Fibroblast of villous mesenchyme (primary cell): ENCODE data around the gene STING1. TPM values are rescaled to one million over a fixed set of nuclear protein-coding genes. Genes with fewer than 3 reads are reported as not detected.

Experiments
- DNase-seq: peaks from one replicate; pipeline ENCODE4 v3.0.0-alpha.2; 2010; ENCODE audit warnings: low read depth
- H3K4me3 ChIP-seq: 2 replicates; pipeline ENCODE4 v1.5.1; 2011; ENCODE audit warnings: low read depth, mild to moderate bottlenecking, low read length
- CTCF ChIP-seq: IDR thresholded peaks from 2 replicates; pipeline ENCODE4 v1.5.1; 2012; ENCODE audit warnings: low read depth, mild to moderate bottlenecking, low read length; ENCODE audit not compliant: insufficient read depth
- total RNA-seq: library from RNA; depleted of rRNA; stranded (reverse); fragments of >200 nt; gene quantifications from 2 replicates; pipeline ENCODE4 v1.2.3, GENCODE V29; 2012

STING1 gene
- total RNA-seq, 1 donor = 25.9 TPM

GRCh38 chr5:139475865-139476617, 6.5 kb downstream of the STING1 start:
- no peak for DNase-seq
- no peak for TF ChIP-seq CTCF
- H3K4me3 ChIP-seq = no peak overlapping the region

- TF ChIP-seq CTCF = no peak
- no peak overlapping the region for H3K4me3 ChIP-seq
- peak; percentile 94 for DNase-seq
Measured at GRCh38 chr5:139474890-139475791, 7.4 kb downstream of the STING1 start.

GRCh38 chr5:139473565-139473964, 9.0 kb downstream of the STING1 start:
- no peak for TF ChIP-seq CTCF
- no peak overlapping the region for H3K4me3 ChIP-seq
- DNase-seq = no peak

- no peak for TF ChIP-seq CTCF
- DNase-seq = no peak
Measured at GRCh38 chr5:139473105-139473504, 9.5 kb downstream of the STING1 start.

GRCh38 chr5:139472386-139473030, 10.1 kb downstream of the STING1 start:
- H3K4me3 ChIP-seq = no peak overlapping the region
- DNase-seq = no peak
- no peak for TF ChIP-seq CTCF

More at GRCh38 chr5:139473105-139473504, 9.5 kb downstream of the STING1 start:
- H3K4me3 ChIP-seq = no peak overlapping the region

DNA sequence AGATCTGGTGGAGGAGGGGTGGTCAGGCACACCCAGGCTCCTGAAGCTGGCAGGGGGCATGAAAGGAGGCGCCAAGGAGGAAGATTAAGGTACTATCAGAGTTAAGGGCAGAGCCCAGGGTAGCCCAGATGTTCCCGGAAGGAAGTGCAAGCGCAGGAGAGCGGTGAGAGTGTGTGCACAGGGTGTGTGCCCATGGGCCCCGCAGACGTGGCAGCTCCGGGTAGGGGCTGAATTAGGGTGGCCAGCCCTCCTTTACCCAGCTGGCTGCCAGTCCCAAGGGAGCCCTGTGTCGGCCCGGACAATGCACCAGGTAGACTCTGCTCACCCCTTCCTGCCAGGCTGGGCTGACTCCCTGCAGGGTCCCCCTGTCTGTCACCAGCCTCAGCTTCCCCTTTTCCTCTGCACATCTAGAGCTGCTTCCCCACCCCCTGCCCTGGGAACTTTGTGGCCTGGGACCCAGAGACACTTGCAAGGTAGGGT, 11.7 kb downstream of the STING1 start, which contains the start of gene SMIM33:
Gene SMIM33 (plus strand): TSS at position 184 of the 480 bp plus-strand sequence. CDS start 118 bp downstream, at position 302.
- TF ChIP-seq CTCF = no peak
- DNase-seq = no peak
- H3K4me3 ChIP-seq = no peak within 1 kb of the TSS
